Ishikawa (cell line): Measurements from ENCODE around the gene TTC38.

Experiments used
- CEBPB ChIP-seq: IDR thresholded peaks from 2 replicates; pipeline ENCODE4 v1.6.1; 2012
- EP300 ChIP-seq: IDR thresholded peaks from 2 replicates; pipeline ENCODE4 v1.6.1; 2012; ENCODE audit warnings: borderline replicate concordance
- FOXM1 ChIP-seq: IDR thresholded peaks from 2 replicates; pipeline ENCODE4 v1.6.1; 2012; ENCODE audit warnings: low read depth, borderline replicate concordance
- NFIC ChIP-seq: IDR thresholded peaks from 2 replicates; pipeline ENCODE4 v1.6.1; 2012
- RAD21 ChIP-seq: IDR thresholded peaks from 2 replicates; pipeline ENCODE4 v1.6.1; 2012; ENCODE audit warnings: low read depth
- REST ChIP-seq: IDR thresholded peaks from 2 replicates; pipeline ENCODE4 v1.6.1; 2012; ENCODE audit warnings: low read depth, mild to moderate bottlenecking
- TEAD4 ChIP-seq: IDR thresholded peaks from 2 replicates; pipeline ENCODE4 v1.6.1; 2012
- YY1 ChIP-seq: IDR thresholded peaks from 2 replicates; pipeline ENCODE4 v1.6.1; 2012; ENCODE audit warnings: low read depth
- TF ChIP-seq, protein P1 (sequence below): IDR thresholded peaks from 2 replicates; pipeline ENCODE4 v1.6.1; 2012

DNA sequence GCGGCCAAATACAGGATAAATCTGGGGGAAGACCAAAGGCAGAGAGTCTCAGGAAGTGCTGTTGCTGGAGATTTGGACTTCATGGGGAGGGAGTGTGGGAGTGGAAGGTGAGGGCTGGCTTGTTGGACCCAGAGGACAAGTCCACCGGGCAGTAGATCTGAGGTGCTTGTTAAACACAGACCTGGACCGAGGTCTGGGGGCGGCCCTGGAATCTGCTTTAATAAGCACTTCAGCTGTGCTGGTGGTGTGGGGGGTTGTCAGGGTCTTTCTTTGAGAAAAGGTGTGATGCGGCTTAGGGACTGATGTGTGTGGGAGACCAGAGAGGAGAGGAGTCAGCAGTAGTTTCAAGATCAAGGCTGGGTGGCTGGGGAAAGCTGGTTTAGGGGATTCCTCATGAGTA is 72.1 kb downstream of the TTC38 start:
- TF ChIP-seq, protein P1, sequence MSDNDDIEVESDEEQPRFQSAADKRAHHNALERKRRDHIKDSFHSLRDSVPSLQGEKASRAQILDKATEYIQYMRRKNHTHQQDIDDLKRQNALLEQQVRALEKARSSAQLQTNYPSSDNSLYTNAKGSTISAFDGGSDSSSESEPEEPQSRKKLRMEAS: no peak
- TF ChIP-seq TEAD4 (no peak), CEBPB (no peak), REST (no peak), RAD21 (no peak), NFIC (no peak), FOXM1 (no peak), EP300 (no peak), YY1 (no peak)
